NOMO-1 treated with DMSO at 0.1 percent for 48 hours (cell line): ENCODE measurements around the gene PHETA1.
"Not testable (repeated sequence)": the region's sequence is repeated elsewhere in the genome, so short reads cannot be mapped to it uniquely, and the experiment has no call there.

Source experiments
- DNase-seq: peaks from one replicate; lab custom pipeline; 2025; ENCODE audit not compliant: unreplicated experiment; lab: John Stamatoyannopoulos, UW

The PHETA1 gene

DNA sequence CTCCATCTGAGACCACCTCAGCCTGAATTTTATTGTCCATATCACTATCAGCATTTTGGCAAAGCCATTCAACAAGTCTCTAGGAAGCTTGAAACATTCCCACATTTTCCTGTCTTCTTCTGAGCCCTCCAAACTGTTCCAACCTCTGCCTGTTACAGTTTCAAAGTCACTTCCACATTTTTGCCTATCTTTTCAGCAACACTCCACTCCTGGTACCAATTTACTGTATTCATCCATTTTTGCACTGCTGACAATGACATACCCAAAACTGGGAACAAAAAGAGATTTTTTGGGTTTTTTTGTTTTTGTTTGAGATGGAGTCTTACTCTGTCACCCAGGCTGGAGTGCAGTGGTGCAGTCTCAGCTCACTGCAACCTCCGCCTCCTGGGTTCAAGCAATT, 4.3 kb upstream of the PHETA1 start:
- not testable (repeated sequence) for DNase-seq

DNA sequence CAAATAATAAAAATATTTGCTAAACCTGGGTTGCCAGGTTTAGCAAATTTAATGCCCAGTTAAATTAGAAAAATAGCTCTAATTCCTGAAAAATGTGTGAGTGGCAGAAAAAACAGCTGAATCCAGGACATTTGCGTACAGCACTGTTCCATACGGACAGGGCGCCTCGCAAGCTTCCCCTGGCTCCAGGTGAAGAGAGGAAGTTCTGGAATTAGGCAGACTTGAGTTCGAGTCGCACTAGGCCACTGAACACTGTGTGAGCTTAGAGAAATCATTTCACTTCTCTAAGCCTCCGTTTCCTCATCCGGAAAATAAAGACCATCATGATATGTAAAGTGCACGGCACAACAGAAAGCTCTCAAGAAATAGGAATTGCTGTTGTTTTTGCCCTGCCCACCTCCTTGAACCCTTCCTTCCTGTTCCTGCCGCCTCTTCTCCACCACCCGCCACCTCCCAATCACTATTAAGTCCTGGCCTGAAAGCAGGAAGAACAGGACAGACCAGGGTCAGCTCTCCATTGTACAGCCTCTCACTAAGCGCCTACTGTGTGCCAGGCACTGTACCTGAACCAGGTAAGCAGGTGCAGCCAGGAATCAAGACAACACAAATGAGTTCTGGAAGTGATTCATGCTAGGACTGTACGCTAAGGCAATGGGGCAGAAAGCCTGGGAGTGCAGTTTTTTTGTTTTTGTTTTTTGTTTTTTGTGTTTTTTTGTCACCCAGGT, 763 bp upstream of the PHETA1 start:
- peak; percentile 8 for DNase-seq

DNA sequence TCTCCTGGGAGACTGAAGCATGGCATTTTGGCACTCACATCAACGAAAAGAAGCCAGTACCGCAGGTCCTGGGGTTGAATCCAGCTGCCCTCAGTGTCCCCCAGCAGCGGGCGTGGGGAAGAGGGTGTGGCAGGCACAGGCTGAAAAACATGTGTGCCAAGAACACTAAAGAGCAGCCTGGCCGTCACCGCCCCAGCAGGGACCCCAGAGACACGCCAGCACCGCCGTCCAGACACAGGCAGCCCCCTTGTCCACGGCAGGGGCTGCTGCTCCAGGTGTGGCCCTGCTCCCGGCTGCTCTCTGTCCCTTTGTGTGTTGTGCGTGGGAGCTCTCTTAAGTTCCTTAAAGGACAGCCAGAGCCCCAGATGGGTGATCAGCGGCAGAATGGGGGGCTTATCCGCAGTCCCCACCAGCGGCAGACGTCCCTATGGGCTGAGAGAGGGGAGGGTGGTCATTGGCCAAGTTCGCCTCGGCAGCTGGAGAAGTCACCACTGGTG, 556 bp downstream of the PHETA1 start:
- DNase-seq, result no peak

DNA sequence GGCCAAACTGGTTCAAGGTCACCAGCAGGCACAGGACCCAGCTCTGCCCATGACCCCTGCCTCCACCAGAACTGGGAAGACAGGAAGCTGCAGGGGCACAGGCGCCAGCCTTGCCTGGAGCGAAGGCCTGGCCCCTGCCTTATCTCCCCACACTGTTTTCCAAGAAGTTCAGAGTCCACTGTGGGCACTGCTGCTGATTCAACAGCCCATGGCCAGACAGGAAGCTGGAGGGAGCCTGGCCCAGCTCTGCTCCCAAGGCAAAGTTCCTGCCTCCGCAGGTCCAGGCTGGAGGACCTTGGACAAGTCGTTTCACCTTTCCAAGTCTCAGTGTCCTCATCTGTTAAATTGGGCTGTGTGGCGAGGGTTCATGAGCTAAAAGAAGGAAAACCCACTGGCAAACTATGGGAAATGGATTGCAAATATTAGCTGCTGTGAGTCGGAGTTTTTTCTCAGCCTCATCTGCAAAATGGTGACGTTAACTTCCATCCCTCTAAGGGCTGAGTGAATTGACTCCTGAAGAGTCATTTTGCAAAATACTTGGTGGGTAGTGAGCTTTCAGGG, 1.2 kb downstream of the PHETA1 start:
- DNase-seq, result no peak

DNA sequence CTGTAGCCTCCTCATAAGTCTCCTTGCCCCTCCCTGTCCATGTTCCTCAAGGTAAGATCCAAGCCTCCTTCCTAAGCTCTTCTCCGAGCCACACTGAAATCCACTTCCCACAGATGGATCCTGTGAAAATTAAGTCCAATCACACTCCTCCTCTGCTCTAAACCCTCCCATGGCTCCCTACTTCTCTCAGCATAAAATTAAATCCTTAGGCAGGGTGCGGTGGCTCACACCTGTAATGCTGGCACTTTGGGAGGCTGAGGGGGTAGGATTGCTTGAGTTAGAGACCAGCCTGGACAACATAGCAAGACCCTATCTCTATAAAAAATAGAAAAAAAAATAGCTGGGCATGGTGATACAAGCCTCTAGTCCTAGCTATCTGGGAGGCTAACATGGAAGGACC, 2.3 kb downstream of the PHETA1 start:
- no peak for DNase-seq

DNA sequence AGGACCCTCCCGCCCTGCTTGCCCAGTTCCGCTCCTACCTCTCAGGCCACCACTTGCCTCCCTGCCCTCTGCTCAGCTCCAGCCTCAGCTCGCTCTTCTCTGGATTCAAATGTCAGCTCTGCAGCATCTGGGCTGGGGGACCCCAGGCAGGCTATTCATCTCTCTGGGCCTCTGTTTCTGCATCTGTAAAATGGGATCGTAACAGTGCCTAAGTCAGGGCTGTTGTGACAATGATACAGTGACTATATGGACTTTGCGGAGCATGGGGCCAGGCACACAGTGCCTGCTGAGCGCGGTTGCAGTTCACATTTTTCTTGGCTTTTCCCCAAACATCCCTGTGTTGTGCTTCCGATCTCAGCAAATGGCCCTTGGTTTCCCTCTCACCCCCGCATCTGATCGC, 2.8 kb downstream of the PHETA1 start:
- no peak for DNase-seq

DNA sequence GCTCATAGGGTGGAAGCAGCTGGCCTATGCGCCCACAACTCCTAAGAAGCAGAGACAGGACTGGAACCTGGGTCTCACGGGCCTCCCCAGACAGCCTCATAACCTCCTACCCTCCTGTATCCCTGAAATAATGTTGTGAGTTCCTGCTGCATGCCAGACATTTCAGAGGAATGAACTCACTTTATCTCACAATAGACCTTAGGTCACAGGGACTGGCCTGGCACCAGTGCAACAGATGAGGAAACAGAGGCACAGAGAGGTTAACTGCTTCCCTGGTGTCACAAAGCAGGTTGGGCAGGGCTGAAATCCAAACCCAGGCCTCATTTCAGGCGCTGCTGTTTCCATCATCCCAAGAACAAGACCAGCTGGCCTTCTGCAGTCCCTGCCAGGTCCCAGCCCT, 5.3 kb downstream of the PHETA1 start:
- no peak for DNase-seq

DNA sequence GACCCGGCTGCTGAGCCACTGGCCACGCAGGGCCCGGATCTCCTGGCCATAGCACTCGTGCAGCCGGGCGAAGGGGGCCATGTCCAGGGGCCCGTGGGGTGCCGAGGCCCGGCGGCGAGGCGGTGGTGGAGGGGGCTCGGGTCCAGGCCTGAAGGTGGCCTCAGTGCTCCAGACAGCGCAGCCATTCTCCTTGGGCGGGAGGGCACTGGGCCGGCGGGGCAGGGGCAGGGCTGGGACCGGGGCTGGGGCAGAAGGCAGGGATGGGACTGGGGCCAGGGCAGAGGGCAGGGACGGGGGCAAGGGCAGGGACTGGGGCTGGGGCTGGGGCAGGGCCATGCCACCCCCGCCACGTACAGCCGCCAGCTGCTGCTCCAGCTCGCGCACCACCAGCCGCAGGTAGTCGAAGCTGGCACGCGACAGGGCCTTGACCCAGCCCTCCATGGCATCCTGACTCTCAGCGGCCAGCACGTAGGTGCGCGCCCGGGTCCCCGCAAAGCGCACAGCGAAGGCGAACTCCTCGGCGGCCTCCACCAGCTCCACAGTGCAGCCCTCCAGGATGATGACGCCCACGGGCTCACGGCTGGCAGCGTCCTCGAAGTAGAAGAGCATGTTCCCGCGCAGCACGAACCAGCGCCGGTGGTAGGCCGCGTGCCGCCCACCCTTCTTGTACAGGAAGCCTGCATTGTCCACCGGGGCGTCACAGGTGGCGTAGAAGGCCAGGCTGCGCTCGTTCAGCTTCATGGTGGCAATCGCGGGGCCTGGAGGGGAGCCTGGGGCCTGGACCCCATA, 6.0 kb downstream of the PHETA1 start:
- no peak for DNase-seq

DNA sequence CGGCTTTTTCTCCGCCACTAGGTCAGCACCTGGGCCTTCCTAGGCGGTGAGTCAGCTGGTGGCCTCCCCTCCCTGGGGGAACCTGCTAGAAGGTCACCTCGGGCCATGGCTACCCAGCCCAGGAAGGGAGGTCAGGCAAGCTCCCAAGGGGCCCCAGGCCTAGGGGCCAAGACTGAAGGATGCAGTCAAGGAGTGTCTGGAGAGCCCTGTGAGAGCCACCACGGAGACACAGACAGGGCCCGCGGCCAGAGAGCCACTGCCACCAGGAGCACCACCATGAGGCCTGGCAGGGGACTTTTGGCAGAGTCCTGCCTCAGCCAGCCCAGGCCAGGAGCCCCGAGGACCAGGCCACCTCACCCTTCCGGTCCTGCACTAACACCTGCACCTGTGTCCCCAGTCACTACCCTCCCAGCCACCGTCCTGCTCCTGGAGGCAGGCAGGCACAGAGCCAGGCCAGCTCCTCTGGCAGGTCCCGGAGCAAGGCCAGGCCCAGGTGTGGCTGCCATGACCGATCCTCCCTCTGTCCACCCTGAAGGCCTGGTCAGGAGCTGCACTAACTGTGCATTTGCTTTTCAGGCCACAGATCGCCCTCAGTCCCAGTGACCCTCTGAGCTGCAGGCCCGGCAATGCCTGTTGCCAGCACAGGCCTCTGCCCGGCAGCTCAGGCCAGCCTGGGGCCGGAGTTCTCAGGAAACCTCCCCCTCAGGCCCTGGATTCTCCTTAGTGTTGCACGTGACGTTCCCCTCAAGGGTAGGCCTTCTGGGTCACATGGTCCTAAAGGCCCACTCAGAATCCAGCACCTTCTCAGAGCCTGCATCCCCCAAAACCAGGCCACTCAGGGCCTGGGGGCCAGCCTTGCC, 6.9 kb downstream of the PHETA1 start:
- DNase-seq, result no peak

DNA sequence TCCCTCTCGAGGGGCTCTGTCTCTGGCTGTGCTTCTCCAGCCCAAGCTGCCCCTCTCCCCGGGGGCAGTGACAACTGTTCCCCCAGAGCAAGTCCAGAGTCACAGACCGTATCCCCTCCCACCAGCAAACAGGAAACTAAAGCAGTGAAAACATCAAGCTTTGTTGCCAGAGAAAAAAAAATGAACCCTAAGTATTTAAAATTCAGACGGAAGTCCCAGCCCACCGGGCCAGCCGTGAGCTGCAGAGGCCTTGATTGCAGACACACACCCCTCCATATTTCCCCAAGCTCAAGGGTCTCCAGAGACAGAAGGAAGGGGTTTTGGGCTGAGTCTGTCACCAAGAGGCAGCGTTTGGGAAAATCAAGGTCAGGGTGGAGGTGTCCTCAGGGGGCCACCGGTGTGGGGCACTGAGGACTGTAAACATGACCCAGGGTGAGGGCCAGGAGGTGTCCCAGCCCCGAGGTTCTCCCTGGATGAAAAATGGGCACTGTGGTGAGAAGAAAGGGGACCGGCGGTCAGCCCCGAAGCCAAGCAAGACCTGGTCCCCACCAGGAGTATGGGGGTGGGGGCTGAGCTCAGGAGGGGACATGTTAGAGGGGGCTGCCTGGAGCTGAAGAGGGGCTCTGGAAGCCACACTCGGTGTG, 7.7 kb downstream of the PHETA1 start:
- DNase-seq, result no peak

DNA sequence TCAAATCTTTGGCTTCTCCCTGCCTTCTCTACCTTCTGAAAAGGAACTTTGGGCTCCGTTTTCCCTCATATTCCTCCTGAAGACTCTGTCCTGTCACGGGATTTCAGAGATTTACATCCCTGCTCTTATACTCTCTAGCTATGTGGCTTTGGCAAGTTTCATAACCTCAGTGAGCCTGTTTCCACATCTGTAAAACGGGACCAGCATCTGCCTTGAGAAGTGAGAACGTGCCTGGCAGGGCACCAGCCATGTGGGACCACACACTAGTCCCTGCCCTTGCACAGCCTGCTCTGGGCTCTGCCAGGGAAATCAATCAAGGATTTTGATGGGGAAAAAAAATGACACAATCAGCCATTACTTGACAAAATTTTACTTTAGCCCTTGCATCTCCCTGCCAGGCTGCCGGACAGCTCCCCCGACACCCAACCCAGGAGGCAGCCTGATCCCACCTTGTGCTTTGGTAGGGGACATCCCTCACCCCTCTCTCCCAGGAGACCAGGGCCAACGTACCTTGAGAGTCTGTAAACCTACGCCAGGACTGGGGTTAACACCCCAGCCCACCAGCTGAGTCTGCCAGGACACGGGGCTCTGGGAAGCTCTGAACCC, 8.5 kb downstream of the PHETA1 start:
- no peak for DNase-seq

DNA sequence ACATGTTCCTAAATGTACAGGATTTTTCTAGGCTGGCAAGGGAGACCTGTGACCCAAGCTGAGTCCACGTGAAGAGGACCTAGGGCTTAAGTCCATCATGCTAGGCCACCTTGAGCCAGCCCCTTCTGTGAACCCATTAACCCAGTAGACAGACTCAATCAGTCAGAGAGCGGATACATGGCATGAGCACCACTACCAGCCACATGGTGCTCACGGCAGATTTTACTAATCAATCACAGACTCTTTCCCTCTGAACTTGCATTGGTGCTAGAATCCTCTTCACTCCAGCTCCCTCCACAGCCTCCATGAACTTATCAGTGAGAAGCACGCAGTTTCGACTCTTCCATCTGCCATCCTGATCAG, 9.0 kb downstream of the PHETA1 start:
- DNase-seq, result no peak

DNA sequence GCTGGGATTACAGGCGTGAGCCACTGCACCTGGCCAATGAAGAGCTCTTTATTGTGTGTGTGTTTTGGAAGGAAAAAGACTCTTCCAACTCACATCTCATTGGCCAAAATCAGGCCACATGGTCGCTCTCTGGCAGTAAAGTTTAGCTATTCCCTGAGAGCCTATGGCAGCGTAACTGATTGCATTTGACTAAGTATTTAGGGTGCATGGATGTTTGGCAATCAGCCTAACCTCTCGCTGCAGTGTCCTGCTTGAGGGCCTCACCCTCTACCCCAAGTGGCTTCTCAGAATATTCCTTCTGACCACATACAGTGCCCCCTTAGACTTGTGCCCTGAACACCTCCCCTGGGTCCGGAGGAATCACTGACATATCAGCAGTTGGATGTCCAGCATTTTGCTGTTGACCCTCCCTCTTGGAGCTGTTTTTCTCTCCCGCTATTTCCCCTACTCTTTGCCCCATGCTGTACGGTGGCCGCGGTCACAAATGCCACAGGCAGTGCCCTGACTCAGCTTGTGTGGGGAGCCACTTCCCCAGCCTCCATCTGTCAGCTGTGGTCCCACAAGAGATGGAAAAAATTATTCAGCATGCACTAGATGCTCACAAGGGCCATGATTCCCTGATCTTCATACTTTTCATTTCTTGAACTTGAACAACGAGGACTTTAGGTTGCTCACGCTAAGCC, 9.5 kb downstream of the PHETA1 start:
- peak; percentile 47 for DNase-seq

DNA sequence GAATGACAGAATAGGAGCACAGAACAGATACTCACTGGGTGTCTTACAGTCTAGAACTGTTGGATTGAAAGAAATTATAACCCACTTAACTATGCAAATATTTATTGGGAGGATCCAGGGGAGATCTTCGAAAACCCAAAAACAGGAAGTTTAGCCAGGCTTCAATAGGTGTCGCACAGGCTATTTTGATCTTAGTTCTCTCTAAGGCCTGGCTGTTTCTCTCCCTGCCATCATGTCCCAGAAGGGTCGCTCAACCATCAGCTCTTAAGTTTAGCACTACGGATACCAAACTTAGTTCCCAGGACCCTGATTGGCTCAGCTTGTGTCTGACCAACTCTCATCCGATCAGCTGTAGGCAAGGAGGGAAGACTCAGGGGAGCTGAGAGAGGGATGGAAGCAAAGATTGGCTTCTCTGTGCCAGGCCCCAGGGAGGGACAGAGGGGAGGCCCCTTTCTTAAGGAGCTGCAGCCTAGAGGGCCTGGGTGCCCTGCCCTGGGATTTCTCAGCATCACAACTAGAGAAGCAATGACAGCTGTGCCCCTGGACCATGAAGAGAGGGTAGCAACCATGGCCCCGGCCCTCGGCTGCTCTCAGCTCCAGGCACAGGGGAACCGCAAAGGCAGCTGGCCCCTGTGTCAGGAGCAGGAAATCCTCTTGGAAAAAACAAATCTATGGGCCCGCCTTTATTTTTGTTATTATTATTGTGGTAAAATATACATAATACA, 13.5 kb downstream of the PHETA1 start:
- DNase-seq, result peak; percentile 22

DNA sequence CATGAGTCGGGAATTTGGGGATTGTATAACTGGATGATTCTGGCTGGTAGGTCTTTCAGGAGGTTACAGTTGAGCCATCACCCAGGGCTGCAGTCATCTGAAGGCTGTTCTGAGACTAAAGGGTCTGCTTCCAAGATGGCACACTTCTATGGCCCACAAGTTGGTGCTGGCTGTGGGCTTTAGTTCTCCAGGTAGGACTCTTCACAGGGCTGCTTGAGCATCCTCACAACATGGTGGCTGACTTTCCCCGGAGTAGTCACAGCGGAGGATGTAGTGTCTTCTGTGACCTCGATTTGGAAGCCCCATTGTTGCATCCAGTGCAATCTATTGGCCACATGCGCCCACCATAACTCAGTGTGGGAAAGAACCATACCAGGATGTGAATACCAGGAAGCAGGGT, 14.4 kb downstream of the PHETA1 start:
- no peak for DNase-seq

DNA sequence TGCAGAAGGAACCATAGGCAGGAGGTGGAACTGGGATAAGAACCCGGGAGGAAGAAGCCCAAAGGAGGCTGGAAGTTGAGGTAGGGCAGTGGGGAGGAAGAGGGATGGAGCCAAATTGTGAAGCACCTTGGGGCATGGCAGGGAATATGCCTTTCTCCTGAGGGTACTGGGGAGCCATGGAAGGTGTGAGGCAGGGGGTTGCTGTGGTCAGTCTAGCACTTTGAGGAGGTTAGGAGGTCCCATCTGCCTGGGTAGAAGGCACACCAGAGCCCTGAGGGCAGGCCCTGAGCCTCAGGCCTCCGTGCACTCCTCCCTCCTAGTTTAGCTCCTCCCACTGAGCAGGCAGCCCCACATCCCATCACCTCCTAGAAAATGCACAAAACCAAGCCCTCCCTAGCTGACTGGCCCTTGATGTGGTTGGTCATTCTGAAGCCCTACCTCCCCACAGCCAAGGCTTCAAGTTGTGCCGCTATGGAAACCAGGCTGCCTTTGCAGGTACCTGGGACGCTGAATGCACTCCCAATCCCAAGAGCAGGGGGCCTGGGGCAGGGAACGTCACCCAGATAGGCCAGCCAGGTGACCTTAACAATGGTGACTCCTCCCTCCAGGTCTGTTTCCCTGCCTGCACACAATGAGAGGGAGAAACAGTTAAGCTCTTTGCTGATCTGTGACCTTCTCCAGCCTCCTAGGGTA, 15.1 kb downstream of the PHETA1 start:
- no peak for DNase-seq

DNA sequence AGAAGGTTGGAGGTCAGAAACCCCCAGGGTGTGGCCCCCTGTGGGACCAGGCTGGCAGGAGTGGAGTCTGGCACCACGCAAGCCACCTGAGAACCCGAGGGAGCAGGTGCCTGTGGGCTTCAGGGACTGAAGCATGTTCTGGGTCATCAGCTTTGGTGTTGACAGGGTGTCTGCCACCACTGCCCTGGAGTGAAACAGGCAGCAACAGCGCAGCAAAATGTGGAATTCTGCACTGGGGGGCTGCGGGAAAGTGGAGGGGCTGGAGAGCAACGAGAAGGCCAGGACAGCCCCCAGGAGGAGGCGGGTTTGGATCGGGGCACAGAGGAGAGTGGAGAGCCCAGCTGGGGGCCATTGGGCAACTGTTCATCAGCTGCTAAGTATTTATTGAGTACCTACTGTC, 15.9 kb downstream of the PHETA1 start:
- DNase-seq, result no peak

DNA sequence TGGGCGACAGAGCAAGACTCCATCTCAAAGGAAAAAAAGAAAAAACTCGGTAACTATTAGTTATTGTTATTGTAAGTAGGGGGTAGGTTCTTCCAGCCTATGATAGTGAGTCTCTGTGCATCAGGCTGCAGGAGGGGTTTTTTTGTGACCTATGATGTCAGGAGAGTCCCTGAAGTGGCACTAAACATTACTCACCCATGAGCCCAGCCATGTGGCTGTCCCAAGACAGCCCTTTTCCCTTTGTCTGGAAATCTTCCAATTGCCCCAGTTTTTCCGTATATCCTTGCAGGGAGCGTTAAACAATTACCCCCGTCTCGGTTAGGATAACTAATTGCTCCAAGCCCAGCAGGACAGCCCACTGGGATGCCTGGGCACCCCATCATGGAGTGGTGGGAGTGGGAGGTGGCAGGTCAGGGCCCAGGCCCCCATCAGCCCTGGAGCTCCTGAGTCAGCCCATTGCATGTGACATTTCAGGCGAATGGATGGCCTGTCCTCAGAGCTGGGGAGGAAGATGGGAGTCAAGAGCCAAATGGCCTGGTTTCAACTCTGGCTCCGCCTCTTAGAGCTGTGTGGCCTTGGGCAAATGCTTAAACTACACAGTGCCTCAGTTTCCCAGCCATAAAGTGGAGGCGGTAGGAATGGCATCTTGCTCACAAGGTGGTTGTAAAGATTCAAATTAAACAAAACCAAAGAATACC, 16.4 kb downstream of the PHETA1 start:
- no peak for DNase-seq
